GM12865 (cell line): Measurements from ENCODE around the gene EHMT1.
A peak's percentile ranks its signal among the peaks of the same experiment; 100 is the strongest.
"Not testable (repeated sequence)": the region's sequence is repeated elsewhere in the genome, so short reads cannot be mapped to it uniquely, and the experiment has no call there.

ENCODE experiments used
- DNase-seq: peaks from one replicate; pipeline ENCODE4 v3.0.0; 2010; ENCODE audit warnings: low read depth
- H3K4me3 ChIP-seq: 2 replicates; pipeline ENCODE4 v1.5.1; 2011; ENCODE audit warnings: mild to moderate bottlenecking, low read depth, low read length, control low read depth
- TF ChIP-seq, protein P1 (sequence below): IDR thresholded peaks from 2 replicates; pipeline ENCODE4 v1.5.1; 2011; ENCODE audit warnings: low read length, control low read depth, low read depth, inconsistent platforms; ENCODE audit not compliant: insufficient read depth; ENCODE audit errors: missing control alignments

Gene EHMT1

DNA sequence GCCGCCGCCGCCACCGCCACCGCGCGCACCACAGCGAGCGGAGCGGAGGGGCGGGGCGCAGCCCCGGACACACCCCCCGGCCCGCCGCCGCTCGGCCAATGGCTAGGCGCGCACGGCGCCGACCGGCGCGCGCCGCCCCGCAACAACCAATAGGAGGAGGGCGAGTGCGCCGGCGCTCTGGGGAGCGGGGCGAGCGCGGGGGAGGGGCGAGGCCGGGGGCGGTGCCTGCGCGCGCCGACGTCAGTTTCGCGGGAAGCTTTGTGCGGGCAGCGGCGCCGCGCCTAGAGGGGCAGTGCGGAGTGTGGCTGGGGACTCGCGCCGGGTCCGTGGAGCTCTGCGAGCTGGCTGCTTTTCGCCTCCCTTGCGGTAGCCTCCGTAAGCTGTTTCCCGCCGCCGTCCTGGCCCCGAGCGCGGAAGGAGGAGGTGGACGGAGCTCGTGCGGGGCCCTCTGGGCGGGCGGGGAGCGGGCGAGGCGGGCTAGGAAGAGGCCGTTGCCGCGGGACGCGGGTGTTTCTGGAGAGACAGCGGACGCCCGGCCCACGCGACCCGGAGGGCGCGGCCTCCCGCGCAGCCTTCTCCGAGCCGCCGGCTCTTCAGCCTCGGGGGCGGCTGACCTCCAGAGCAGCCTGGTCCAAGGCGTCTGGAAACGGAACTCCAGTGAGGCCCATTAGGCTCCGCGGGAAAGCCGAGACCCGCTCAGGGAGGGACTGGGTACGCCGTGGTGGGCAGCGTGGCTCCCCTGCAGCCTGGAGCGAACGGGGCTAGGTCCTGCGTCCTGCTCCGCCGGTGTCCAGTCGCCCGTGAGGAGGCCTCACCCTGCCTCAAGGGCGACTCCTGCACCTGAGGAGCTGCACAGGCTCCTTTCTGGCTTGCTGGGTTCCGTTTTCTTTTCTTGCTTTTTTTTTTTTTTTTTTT lies 28.1 kb upstream of the EHMT1 start, which contains the start of gene ZMYND19:
Gene ZMYND19, minus strand, starts transcription at position 44 of the 915 bp plus-strand sequence. CDS start 249 bp downstream, outside the sequence.
- peak within 1 kb of the TSS; percentile 79 for H3K4me3 ChIP-seq
- DNase-seq: peak; percentile 93
- TF ChIP-seq, protein P1, sequence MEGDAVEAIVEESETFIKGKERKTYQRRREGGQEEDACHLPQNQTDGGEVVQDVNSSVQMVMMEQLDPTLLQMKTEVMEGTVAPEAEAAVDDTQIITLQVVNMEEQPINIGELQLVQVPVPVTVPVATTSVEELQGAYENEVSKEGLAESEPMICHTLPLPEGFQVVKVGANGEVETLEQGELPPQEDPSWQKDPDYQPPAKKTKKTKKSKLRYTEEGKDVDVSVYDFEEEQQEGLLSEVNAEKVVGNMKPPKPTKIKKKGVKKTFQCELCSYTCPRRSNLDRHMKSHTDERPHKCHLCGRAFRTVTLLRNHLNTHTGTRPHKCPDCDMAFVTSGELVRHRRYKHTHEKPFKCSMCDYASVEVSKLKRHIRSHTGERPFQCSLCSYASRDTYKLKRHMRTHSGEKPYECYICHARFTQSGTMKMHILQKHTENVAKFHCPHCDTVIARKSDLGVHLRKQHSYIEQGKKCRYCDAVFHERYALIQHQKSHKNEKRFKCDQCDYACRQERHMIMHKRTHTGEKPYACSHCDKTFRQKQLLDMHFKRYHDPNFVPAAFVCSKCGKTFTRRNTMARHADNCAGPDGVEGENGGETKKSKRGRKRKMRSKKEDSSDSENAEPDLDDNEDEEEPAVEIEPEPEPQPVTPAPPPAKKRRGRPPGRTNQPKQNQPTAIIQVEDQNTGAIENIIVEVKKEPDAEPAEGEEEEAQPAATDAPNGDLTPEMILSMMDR: no peak

DNA sequence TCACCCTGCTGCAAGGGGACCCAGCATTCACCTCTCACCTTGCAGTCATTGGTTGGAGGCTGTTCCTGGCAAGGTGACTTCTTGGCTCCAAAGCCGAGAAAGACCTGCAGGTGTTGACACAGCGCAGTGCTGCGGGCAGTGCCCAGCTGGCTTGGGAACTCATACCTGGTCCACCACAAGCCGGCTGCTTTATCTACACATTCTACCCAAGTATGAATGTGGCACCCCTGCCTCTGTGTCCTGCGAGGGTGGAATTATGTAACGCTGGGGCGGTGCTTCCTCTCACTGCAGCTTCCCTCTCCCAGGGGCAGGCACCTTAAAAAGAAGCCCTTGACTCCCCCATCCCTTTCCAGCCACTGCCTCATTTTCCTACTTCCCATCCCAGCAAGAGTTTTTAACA lies 26.0 kb upstream of the EHMT1 start:
- no peak for DNase-seq
- TF ChIP-seq, protein P1: no peak

DNA sequence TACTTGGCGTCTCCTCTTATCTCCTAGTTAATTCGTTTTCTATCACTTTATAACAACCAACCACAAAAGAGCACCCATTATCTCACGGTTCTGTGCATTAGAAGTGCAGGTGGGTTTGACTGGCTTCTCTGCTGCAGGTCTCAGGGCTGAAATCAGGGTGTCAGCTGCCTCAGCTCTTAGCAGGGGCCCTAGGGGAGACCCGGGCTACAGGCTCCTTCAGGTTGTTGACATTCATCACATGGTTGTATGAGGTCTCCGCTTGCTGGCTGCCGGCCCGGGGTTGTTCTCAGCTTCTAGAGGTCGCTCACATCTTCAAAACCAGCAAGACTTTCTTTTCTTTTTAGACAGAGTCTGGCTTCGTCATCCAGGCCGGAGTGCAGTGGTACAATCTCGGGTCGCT lies 25.6 kb upstream of the EHMT1 start:
- no peak overlapping the region for H3K4me3 ChIP-seq
- DNase-seq: no peak
- TF ChIP-seq, protein P1: no peak

More for the DNA sequence above, 26.0 kb upstream of the EHMT1 start:
- no peak overlapping the region for H3K4me3 ChIP-seq

DNA sequence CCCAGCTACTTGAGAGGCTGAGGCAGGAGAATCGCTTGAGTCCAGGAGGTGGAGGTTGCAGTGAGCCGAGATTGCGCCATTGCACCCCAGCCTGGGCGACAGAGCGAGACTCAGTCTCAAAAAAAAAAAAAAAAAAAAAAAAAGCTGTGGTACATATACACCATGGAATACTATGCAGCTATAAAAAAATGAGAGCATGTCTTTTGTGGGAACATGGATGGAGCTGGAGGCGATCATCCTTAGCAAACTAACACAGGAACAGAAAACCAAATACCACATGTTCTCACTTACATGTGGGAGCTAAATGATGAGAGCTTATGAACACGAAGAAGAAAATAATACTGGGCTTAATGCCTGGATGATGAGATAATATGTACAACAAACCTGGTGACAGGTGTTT lies 22.2 kb upstream of the EHMT1 start:
- DNase-seq, H3K4me3 ChIP-seq: not testable (repeated sequence)

DNA sequence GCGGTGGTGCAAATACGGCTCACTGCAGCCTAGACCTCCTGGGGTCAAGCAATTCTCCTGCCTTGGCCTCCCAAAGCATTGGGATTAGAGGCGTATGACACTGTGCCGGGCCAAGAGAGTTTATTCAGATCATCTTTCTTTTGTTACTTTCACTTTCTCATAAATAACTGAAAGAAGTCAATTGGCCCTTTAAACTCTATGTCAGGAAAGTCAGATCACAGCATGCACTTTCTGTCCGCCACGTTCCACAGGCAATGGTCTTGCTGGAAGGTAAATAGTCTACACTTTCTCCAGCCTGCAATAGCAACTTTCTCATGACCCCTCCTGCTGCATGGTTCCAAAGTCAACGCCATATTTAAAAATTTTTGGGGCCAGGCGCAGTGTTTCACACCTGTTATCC lies 19.9 kb upstream of the EHMT1 start:
- TF ChIP-seq, protein P1: no peak
- H3K4me3 ChIP-seq: no peak overlapping the region
- DNase-seq: no peak

DNA sequence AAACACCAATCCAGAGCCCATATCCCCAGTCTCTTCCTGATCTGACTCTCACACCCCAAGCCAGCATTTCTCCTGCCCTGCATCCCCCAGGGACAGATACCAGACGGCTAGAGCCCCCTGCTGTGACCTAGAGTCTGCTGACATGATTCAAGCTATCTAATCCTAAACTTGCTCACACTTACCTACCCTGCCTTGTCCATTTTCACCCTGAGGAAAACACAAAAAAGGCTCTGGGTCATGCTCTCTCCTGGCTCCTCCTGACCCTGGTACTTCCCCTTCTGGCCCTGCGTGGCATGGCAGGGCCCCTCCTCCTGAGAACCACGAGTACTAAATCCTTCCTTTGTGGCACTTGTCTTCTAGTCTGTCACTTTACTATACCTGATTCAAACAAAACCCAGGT lies 16.1 kb upstream of the EHMT1 start:
- TF ChIP-seq, protein P1: no peak
- H3K4me3 ChIP-seq: no peak overlapping the region
- DNase-seq: no peak

DNA sequence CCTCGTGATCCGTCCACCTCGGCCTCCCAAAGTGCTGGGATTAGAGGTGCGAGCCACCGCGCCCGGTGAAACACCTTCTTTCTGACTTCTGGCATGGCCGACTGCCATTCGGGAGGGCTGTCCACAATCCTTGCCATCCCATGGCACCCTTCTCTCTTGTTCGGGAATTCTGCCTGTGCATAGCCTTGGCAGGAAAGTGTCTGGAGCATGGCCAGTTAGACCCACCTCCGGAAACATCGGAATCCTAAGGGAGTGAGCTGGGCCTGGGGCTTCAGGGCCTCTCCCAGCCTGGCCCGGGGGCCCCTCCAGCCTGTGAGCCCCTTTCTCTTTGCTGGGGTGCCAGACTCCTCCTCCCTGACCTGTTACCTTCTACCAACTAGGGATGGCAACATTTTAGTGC lies 14.9 kb upstream of the EHMT1 start:
- DNase-seq: no peak
- no peak overlapping the region for H3K4me3 ChIP-seq
- TF ChIP-seq, protein P1: no peak
